Effector CD8-positive, alpha-beta T cell (primary cell): Measurements from ENCODE around the gene ANXA4.
"Not testable (repeated sequence)": the region's sequence is repeated elsewhere in the genome, so short reads cannot be mapped to it uniquely, and the experiment has no call there.

Experiments
- DNase-seq: peaks from one replicate; lab custom pipeline; 2025; lab: John Stamatoyannopoulos, UW

ANXA4 gene

GRCh38 chr2:69807821-69808540, 66.0 kb downstream of the ANXA4 start:
- DNase-seq, result no peak

DNA sequence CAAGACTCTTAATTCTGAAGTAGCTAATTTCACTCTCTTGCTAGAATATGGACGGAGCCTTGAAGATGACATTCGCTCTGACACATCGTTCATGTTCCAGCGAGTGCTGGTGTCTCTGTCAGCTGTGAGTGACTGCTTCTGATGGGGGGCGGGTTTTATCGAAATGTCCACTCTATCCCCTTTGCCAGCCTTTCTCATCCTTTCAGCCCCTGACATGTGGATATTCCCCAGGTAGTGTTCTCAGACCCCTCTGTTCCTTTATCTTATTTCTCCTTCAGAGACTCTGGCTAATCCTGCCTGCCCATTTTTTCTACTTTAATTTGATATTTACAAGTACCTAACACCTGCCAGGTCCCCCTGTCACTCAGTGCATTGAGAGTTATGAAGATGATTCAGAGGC, 68.6 kb downstream of the ANXA4 start:
- DNase-seq, result no peak

GRCh38 chr2:69811018-69811417, 69.1 kb downstream of the ANXA4 start:
- no peak for DNase-seq

DNA sequence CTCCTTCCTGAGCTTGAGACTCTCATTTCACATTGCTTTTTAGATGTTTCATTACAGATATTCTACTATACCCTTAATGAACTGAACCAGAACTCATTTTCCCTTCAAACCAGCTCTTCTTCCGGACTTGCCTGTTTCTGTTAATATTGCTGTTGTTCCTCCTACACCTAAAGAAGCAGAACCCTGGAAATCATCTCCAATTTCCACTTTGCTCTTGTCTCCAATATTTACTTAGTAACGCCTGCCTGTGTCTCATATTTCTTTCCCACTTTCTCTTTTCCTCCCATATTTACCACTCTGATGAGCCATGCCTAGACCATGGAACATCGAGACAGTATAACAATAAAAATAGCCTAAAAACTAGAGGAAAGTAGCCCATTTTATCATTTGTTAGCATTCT, 69.7 kb downstream of the ANXA4 start:
- DNase-seq, result no peak

DNA sequence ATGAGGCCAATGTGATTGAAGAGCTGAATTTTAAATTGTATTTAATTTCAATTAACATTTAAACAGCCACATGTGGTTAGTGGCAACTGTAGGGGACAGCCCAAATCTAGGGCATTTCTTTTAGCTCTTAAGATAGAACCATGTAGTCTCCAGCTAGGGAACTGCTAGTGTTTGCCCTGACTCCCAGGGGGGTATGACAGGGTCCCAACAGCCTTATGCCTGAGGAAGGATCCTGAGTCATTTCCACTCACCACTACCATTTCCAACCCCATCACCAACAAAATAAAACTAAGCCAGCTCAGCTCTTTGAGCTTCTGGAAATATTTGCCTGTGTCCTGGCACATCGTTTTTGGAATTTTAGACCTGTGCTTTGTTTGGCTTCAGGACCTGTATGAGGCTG, 73.8 kb downstream of the ANXA4 start:
- DNase-seq, result no peak

GRCh38 chr2:69816923-69817542, 75.1 kb downstream of the ANXA4 start:
- peak; percentile 61 for DNase-seq

DNA sequence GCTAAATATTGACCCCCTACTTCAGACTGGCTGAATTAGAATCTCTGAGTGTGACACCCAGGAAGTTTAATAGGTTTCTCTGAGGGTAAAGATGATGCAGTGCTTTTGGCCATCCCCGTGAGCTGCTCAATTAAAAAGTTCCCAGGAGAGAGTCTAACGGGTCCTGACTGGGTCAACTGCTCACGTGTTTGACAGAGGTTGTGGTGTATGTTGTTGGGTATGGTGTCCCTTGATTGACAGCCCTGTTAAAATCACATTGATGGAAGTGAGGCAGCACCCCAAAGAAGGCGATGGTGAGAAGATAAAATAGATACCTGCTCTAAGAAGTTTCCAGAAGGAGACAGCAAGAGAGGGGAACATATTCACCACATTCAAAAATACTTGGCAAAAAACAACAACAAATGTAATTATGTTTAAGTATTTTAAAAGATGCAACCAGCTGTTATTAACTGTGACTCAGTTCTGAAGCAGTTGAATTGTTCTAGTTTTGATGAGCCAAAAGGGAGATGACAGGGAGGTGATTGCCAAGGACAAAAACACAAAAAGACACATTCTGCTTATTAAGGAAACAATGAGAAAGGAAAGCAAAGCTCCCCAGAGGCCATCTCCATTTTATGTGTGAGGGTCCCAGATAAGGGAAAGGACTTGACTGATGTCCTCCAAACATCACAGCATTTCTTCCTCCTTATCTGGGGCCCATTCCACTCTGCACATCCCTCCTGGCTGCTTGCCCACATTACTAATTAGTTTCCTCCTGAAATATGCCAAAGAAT, 76.0 kb downstream of the ANXA4 start:
- no peak for DNase-seq

- DNase-seq, result no peak
Measured at GRCh38 chr2:69827796-69828540, 86.0 kb downstream of the ANXA4 start.

- DNase-seq, result no peak
Measured at GRCh38 chr2:69828938-69829255, 87.0 kb downstream of the ANXA4 start.

DNA sequence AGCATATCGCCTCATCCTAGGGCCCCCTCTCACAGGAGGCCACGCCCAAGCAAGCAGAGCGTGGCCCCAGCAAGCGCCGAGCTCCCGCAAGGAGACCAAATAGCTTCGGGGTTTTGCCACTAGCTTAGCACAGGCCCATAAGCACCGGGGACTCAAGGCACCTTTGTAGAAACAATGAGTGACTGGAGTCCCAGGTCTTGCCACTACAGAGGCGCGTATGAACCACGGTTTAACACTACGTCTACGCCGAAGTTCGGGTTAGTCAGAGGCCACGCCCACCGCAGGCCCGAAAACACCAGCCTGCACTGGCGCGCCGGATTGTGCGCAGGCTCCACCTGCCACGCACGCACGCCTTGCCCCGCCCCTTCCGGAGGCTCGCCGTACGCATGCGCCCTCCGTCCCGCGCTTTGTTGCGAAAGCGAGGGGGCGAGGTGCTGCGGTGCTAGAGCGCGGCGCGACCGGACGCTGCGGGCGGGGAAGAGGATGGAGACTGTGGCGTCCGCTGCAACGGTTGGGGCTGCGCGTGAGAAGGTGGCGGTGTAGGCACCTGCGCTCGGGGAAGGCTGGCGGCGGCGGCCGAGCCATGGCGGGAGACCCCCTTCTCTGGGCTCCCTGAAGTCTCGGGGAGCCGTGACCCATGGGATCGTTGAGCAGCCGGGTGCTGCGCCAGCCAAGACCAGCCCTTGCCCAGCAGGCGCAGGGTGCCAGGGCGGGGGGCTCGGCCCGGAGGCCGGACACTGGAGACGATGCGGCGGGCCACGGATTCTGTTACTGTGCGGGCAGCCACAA, 87.5 kb downstream of the ANXA4 start, which contains the start of gene GMCL1:
TSS of gene GMCL1 (plus strand) at position 405 of the 789 bp plus-strand sequence. CDS start at position 638, 233 bp downstream.
- peak; percentile 98 for DNase-seq

GRCh38 chr2:69830045-69830905, 88.3 kb downstream of the ANXA4 start:
- DNase-seq, result peak; percentile 28

GRCh38 chr2:69830906-69831241, 88.9 kb downstream of the ANXA4 start:
- DNase-seq, result not testable (repeated sequence)

GRCh38 chr2:69831354-69831905, 89.5 kb downstream of the ANXA4 start:
- no peak for DNase-seq

- no peak for DNase-seq
Measured at GRCh38 chr2:69833752-69834151, 91.8 kb downstream of the ANXA4 start.

- DNase-seq, result no peak
Measured at GRCh38 chr2:69835666-69836065, 93.7 kb downstream of the ANXA4 start.

DNA sequence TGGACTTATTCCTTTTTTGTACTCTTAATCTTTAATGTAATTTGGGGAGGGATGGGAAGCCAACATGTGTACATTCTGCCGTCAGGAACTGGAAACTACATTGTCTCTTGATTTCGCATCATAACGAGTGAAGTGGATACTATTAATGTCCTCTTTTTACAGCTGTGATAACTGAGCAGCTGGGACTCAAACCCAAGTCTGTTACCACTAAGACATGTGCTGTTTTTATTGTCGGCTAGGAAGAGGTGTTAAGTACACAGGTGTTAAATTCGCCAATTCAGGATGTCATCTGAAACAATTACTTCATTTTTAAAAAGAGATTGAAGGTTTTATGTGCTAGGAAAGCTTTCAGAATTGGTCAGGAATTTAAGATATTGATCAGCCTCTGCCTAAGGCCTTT, 94.4 kb downstream of the ANXA4 start:
- DNase-seq, result no peak

- DNase-seq, result no peak
Measured at GRCh38 chr2:69837533-69837932, 95.6 kb downstream of the ANXA4 start.

DNA sequence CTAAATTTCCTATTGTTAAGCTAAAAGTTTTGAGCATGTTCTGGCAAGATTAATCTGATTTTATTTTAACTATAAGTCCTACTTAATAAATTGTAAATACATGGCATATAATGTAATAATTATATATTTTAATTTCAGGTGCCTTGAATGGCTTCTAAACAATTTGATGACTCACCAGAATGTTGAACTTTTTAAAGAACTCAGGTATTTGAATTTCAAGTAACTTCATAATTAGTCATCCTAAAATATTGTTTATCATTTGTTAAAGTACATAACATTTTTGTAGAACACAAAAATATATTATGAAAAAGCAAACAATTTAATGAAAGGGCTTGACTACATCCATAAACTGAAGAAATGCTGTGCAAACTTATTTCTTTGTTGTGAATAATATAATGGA, 102.1 kb downstream of the ANXA4 start:
- DNase-seq, result no peak

DNA sequence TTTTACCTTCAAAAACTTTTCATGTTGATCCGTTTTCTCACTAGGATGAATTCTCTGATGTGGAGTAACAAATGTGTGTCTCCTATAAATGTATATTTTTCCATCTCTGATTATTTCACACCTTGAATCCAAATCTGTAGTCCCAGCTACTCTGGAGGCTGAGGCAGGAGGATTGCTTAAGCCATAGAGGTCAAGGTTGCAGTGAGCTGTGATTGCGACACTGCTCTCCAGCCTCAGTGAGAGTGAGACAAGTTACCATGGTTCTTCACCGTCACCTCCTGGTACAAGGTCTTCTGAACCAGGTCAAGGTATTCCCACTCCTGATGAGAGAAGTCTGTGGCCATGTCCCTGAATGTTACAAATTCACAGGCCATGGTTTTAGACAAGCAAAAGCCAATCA, 102.6 kb downstream of the ANXA4 start:
- no peak for DNase-seq
